Tibial nerve (tissue), 4 donors: ENCODE data around the gene DRD3. TPM values are rescaled to one million over a fixed set of nuclear protein-coding genes. Genes with fewer than 3 reads are reported as not detected.

Source experiments
- DNase-seq, 2 donors: peaks; one replicate each; pipeline ENCODE4 v3.0.0-alpha.2; 2019; ENCODE audit warnings: low spot score in 2 of 2
- H3K27ac ChIP-seq, 4 donors: fragments of 200-600 bp; sonication (generic) in 3 of 4; one replicate each; pipeline ENCODE4 v1.5.1; 2017 to 2019; ENCODE audit warnings: mild to moderate bottlenecking in 1 of 4
- H3K27me3 ChIP-seq, 2 donors: fragments of 200-600 bp; sonication (generic) in 1 of 2; one replicate each; pipeline versions ENCODE4 v1.5.1 to v1.6.0; 2017 to 2019
- H3K36me3 ChIP-seq, 3 donors: fragments of 200-600 bp; sonication (generic); one replicate each; pipeline ENCODE4 v1.5.1; 2018 to 2019
- H3K4me1 ChIP-seq, 4 donors: fragments of 200-600 bp; sonication (generic) in 3 of 4; one replicate each; pipeline ENCODE4 v1.5.1; 2017 to 2019
- H3K4me3 ChIP-seq, 4 donors: fragments of 200-600 bp; sonication (generic) in 3 of 4; one replicate each; pipeline ENCODE4 v1.5.1; 2017 to 2019; ENCODE audit warnings: mild to moderate bottlenecking in 1 of 4, moderate library complexity in 1 of 4
- H3K9me3 ChIP-seq, 4 donors: fragments of 200-600 bp; sonication (generic) in 3 of 4; one replicate each; pipeline ENCODE4 v1.5.1; 2017 to 2019
- EP300 ChIP-seq, 2 donors: sonication (generic); formaldehyde crosslinking; IDR thresholded peaks; one replicate each; pipeline ENCODE4 v1.6.1; 2017; ENCODE audit warnings: antibody characterized with exemption in 2 of 2, mild to moderate bottlenecking in 1 of 2
- POLR2A ChIP-seq, 2 donors: fragments of 450-650 bp; IDR thresholded peaks; one replicate each; pipeline ENCODE4 v1.6.1; 2017; ENCODE audit warnings: antibody characterized with exemption in 2 of 2, mild to moderate bottlenecking in 2 of 2, moderate library complexity in 2 of 2
- WGBS, 2 donors: methylation state at CpG; one replicate each; pipeline ENCODE4 v1.1.5; 2018; 5-methylcytosine and 5-hydroxymethylcytosine counted together
- total RNA-seq, 4 donors: library from RNA; depleted of rRNA; stranded (reverse); fragments of >200 nt; gene quantifications; one replicate each; pipeline ENCODE4 v1.1.0, GENCODE V29; 2016
- TF ChIP-seq, protein P1 (sequence below), 5 experiments: fragments of 200-600 bp in 3 of 5; fragments of 450-650 bp in 2 of 5; sonication (generic) in 3 of 5; IDR thresholded peaks; one replicate each; pipeline ENCODE4 v1.5.1; 2016 to 2019; ENCODE audit warnings: antibody characterized with exemption in 5 of 5, mild to moderate bottlenecking in 3 of 5, moderate library complexity in 2 of 5

DRD3 gene
- total RNA-seq, 4 donors from 2014 or later: not detected

DNA sequence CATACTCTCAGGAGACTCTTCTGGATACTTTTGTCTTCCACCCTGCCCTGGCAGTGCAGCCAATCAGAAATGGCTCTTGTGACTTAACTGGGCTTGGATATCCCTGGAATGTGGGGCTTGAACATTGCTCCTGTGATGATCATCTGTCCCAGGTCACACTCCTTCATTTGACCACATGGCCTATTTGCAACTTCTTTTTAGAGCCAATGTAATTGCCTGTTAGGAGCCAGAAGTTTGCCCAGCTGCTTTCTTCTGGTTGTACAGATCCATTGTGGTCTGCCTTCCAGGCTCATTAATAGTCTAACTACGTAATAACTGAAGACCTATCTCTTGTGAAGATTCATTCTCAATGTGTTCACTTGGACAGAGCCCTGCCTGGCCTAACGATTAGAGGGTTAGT is 92.5 kb downstream of the DRD3 start:
- DNase-seq: no peak
- no peaks in the 10 kb centered on the region for H3K4me1 ChIP-seq
- TF ChIP-seq EP300 (IDR thresholded peaks at IDR 0.05): no peak
- TF ChIP-seq, protein P1, sequence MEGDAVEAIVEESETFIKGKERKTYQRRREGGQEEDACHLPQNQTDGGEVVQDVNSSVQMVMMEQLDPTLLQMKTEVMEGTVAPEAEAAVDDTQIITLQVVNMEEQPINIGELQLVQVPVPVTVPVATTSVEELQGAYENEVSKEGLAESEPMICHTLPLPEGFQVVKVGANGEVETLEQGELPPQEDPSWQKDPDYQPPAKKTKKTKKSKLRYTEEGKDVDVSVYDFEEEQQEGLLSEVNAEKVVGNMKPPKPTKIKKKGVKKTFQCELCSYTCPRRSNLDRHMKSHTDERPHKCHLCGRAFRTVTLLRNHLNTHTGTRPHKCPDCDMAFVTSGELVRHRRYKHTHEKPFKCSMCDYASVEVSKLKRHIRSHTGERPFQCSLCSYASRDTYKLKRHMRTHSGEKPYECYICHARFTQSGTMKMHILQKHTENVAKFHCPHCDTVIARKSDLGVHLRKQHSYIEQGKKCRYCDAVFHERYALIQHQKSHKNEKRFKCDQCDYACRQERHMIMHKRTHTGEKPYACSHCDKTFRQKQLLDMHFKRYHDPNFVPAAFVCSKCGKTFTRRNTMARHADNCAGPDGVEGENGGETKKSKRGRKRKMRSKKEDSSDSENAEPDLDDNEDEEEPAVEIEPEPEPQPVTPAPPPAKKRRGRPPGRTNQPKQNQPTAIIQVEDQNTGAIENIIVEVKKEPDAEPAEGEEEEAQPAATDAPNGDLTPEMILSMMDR (IDR thresholded peaks at IDR 0.05): no peak
- TF ChIP-seq POLR2A (IDR thresholded peaks at IDR 0.05): no peak
- H3K27ac ChIP-seq: no peak overlapping the region
- H3K27me3 ChIP-seq: no peaks in the 10 kb centered on the region
- no peak overlapping the region for H3K4me3 ChIP-seq
- peaks cover 0 to 81% (median 13%) of the 10 kb centered on the region in 3 donors for H3K36me3 ChIP-seq
- no peaks in the 10 kb centered on the region for H3K9me3 ChIP-seq
- 92 to 94% methylated on average over 2 of the region's 2 CpGs for WGBS, 2 donors

DNA sequence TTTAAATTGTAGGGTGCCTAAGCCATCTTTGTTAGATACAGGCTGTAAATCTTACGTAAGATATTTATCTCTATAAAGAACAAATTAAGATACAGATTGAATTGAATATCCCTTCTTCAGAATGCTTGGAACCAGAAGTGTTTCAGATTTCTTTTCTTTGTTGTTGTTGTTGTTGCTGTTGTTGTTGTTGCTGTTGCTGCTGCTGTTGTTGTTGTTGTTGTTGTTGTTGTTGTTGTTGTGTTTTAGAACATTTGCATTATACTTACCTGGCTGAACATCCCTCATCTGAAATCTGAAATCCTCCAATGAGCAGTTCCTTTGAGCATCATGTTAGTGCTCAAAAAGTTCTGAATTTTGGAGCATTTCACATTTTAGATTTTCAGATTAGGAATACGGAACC is 95.7 kb downstream of the DRD3 start:
- 93 to 96% methylated on average over 2 of the region's 2 CpGs for whole genome bisulfite sequencing, 2 donors
- no peak overlapping the region for H3K27ac ChIP-seq
- H3K9me3 ChIP-seq: no peaks in the 10 kb centered on the region
- H3K36me3 ChIP-seq: peaks cover 0 to 98% (median 13%) of the 10 kb centered on the region in 3 donors
- no peak overlapping the region for H3K4me3 ChIP-seq
- no peak for DNase-seq
- H3K4me1 ChIP-seq: no peaks in the 10 kb centered on the region
- no peak for TF ChIP-seq POLR2A (IDR thresholded peaks at IDR 0.05)
- TF ChIP-seq EP300 (IDR thresholded peaks at IDR 0.05): no peak
- TF ChIP-seq, protein P1 (IDR thresholded peaks at IDR 0.05): no peak
- H3K27me3 ChIP-seq: no peaks in the 10 kb centered on the region

DNA sequence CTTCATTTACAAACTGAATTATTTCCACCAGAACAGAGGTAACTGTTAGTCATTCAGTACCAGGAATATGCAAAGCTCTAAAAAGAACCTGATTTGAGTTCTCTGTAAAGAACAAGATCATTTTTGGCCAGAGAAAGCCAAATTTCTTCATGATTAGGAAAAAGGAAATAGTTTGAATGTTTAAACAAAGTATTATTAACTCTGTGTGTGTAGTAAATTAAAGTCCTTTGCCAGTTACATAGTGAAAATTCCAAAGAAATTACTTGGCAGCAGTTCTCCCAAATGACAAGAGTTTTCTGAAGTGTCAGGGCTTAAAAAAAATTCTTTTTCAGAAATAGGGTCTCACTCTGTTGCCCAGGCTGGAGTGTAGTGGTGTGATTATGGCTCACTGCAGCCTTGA is 97.8 kb downstream of the DRD3 start:
- Histone ChIP-seq H3K27me3 (no peaks in the 10 kb centered on the region), H3K4me3 (no peak overlapping the region), H3K4me1 (no peaks in the 10 kb centered on the region), H3K36me3 (peaks cover 0 to 98% (median 8%) of the 10 kb centered on the region in 3 donors), H3K9me3 (no peaks in the 10 kb centered on the region), H3K27ac (no peak overlapping the region)
- no peak for DNase-seq
- TF ChIP-seq, protein P1 (IDR thresholded peaks at IDR 0.05): no peak
- TF ChIP-seq POLR2A (IDR thresholded peaks at IDR 0.05) (no peak), EP300 (IDR thresholded peaks at IDR 0.05) (no peak)

DNA sequence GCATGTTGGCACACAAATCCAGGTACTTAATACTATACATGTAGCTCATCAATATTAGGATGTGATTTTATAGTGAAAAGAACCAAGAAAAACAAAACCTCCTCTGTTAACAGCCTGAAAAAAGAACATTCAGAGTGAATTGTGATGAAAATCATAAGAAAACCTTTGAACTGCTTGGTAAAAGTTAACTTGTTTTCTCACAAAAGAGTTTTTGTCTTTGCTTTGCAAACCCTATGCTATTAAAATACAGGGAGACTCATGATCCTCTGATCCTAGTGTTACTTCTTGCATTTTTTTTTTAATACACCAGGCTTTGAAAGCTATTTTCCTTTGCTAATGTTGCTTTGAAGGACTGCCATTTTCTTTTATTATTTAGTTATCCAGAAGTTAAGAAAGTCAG is 98.7 kb downstream of the DRD3 start:
- Histone ChIP-seq H3K9me3 (no peaks in the 10 kb centered on the region), H3K36me3 (peaks cover 0 to 98% (median 0%) of the 10 kb centered on the region in 3 donors), H3K27ac (no peak overlapping the region), H3K27me3 (no peaks in the 10 kb centered on the region), H3K4me3 (no peak overlapping the region), H3K4me1 (no peaks in the 10 kb centered on the region)
- DNase-seq: no peak
- TF ChIP-seq EP300 (IDR thresholded peaks at IDR 0.05) (no peak), POLR2A (IDR thresholded peaks at IDR 0.05) (no peak)
- TF ChIP-seq, protein P1 (IDR thresholded peaks at IDR 0.05): no peak

DNA sequence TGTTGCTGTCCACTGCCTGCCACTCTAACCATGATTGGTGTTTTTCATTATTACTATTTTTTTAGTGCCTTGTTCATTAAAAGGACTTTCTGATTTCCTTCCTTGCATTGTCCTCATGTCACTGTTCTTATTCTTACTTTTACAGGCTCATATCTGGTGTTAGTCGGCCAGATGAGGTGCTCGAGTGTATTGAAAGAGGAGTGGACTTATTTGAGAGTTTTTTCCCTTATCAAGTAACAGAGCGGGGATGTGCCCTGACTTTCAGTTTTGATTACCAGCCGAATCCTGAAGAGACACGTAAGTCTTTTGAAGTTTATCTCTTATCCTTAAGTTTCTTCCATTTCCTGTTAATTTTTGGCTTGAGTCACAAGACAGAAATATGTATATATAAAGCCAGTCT is 99.1 kb downstream of the DRD3 start:
- H3K36me3 ChIP-seq: peaks cover 0 to 98% (median 0%) of the 10 kb centered on the region in 3 donors
- no peak overlapping the region for H3K27ac ChIP-seq

More for the DNA sequence above, 99.1 kb downstream of the DRD3 start:
- WGBS, 2 donors: 63 to 76% methylated on average over 5 of the region's 5 CpGs
- DNase-seq: no peak
- Histone ChIP-seq H3K9me3 (no peaks in the 10 kb centered on the region), H3K27me3 (no peaks in the 10 kb centered on the region), H3K4me1 (no peaks in the 10 kb centered on the region), H3K4me3 (no peak overlapping the region)
- TF ChIP-seq EP300 (IDR thresholded peaks at IDR 0.05) (no peak), POLR2A (IDR thresholded peaks at IDR 0.05) (no peak)
- TF ChIP-seq, protein P1 (IDR thresholded peaks at IDR 0.05): no peak
